HS-27A (cell line): ENCODE results near the gene TEF.

Experiments used
- DNase-seq: peaks from one replicate; pipeline ENCODE4 v3.0.0-alpha.2; 2012; ENCODE audit warnings: low read depth, missing footprints

TEF gene

DNA sequence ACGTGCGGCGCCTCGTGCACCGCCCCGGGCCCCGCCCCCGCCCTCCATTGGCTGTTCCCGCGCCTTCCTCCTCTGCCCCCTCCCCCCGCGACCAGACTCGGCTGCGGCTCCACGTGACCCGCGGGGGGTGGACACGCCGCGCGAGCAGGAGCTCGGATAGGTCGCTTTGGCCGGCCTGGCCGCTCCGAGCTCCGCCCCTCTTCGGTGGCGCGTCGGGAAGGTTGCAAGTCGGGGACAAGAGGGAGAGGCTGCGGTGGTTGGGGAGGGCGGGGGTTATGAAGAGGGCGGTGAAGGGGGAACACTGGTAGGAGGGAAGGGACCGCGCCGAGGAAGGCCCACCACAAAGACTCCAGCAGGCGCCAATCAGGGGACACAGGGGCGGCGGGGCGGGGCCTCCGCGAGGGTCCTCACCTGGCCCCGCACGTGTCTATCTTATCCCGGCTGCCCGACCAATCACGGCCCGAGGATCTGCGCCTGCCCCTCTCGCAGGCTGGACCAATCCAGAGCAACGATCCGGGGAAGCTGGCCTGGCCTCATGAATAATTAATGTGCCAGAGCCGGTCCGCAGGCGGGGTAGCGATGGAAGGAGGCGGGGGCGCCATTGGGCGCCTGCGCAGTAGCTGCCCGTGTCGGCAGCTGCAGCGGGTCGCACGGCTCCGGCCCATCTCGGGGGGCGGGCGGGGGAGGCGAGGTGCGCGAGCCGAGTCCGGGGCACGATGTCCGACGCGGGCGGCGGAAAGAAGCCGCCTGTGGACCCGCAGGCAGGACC lies at the start of gene TEF:
Gene TEF, plus strand, starts transcription at position 614 of the 769 bp plus-strand sequence. Its CDS starts 103 bp downstream, at position 717.
- peak; percentile 86 for DNase-seq

- DNase-seq, result no peak
Observed at GRCh38 chr22:41332217-41332939, 49.4 kb upstream of the TEF start.

DNA sequence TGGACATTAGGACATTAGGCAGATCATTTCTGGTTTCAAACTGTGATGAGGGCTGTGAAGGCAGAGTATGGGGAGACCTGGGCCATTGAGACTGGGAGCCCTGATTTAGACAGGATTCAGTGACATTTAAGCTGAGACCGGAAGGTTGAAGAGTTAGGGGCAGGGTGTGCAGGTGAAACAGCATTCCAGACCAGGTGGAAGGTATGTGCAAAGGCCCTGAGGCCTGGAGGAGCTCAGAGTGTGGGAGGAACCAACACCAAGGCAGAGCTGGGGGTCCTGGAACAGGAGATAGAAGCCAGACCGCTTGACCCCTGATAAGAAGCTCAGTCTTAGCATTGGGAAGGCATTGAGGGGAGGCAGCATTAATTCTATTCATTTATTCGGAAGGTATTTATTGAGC lies 47.9 kb upstream of the TEF start:
- no peak for DNase-seq

DNA sequence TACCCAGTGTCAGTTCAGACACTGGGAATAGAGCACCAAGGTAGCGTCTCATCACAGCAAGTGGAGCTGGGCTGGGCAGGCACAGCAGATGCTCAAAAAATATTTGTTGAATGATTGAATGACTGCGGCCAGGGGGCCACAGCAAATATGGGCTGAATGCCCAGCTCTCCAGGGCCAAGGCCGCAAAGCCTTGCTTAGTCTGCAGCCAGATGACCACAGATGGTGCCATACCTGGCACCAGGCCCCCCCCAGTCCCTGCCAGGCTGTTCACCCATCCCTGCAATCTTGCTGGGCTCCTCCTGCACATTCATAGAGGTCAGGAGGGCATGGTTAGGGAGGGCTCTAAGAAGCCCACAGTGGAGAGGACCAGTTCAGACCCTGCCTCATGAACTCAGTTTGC lies 47.5 kb upstream of the TEF start:
- DNase-seq, result no peak

- DNase-seq, result no peak
Observed at GRCh38 chr22:41334951-41335635, 46.6 kb upstream of the TEF start.

DNA sequence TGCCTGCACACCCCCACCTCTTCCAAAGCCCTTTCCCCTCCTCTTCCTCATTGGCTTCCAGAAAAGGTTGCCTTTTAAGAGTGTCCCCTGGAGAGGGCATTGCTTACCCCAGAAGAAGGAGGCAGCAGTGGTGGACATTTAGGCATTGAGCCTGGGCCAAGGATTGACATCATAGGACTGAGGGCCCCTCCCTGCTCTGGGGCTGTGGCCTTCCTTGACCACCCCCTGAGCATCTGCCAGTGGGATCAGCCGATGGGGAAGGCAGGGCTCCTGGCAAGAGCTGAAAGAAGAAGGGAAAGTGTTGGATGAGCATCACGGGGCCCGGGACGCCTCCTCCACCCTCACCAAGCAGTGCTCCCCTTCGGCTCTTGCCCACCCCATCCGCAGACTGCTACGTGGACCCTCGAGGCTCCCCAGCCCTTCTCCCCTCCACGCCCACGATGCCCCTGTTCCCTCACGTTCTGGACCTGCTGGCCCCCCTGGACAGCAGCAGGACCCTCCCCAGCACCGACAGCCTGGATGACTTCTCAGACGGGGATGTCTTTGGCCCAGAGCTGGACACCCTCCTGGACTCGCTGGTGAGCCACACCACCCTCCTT lies 43.0 kb upstream of the TEF start:
- no peak for DNase-seq

DNA sequence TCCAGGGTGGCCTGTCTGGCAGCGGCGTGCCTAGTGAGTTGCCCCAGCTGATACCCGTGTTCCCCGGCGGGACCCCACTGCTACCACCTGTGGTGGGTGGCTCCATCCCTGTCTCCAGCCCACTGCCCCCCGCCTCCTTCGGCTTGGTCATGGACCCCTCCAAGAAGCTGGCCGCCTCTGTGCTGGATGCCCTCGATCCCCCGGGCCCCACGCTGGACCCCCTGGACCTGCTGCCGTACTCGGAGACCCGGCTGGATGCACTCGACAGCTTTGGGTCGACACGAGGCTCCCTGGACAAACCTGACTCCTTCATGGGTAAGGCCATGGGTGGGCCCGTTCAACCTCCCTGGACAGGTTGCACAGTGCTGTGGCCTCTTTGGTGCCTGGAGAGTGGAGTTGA lies 41.9 kb upstream of the TEF start:
- DNase-seq, result no peak

GRCh38 chr22:41340357-41340756 lies 41.4 kb upstream of the TEF start:
- no peak for DNase-seq

DNA sequence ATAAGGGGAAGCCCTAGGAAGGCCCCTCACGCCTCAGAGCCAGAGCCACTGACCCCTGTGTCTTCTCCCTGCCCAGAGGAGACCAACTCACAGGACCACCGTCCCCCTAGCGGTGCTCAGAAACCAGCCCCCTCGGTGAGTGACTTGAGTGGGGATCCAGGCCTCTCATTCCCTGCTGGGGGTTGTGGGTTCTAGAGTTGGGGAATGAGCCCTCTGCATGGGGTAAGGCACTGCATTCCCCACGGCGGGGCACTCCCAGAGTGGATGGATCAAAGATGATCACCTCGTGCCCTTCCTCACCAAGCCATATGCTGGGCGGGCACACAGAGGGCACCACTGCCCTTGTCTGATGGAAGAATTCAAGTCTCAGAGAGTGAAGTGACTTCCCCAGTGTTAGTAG lies 40.7 kb upstream of the TEF start:
- no peak for DNase-seq

DNA sequence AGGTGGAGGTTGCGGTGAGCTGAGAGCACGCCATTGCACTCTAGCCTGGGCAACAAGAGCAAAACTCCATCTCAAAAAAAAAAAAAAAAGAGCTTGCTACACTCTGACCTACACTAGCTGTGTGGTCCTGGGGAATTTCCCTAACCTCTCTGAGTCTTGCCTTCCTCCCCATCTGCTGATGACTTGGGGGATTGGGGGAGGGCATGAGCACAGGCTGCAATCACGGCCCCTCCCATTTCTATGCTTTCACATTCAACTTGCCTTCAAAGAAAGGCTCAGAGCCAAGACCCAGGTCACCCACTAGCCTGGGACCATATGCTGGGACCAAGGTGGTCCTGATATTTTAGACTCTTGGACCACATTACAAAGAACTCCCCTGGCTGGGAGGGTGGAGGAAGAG lies 39.8 kb upstream of the TEF start:
- no peak for DNase-seq

- no peak for DNase-seq
Observed at GRCh38 chr22:41343300-41343699, 38.4 kb upstream of the TEF start.

GRCh38 chr22:41343717-41344116 lies 38.0 kb upstream of the TEF start:
- DNase-seq, result no peak

DNA sequence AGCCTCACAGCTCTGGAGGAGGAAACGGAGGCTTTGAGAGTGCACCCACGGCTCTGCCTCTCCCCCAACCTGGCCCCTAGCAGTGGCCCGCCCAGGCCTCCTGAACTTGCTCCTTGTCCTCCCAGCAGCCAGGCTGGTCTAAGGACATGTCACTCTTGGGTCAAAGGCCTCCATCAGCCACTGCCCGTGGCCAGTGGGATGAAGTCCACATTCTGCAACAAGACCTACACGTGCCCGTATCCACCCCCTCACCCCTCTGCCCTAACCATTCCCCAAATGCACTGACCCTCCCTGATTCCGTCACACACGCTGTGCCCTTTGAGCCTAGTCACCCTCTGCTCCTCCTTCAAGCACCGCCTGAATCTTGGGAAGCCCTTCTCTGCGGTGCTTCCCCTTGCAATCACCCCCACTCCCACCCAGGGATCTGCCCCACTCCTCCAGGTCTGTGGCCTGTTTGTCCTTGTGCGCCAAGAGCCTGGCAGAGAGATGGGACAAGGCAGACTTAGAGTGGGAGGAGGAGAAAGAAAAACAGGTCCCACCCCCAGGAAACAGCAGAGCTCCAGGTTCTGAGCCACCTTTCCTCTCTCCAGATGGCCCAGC lies 37.5 kb upstream of the TEF start:
- no peak for DNase-seq

- no peak for DNase-seq
Observed at GRCh38 chr22:41345807-41346335, 35.9 kb upstream of the TEF start.

- DNase-seq, result no peak
Observed at GRCh38 chr22:41347066-41347859, 34.5 kb upstream of the TEF start.

DNA sequence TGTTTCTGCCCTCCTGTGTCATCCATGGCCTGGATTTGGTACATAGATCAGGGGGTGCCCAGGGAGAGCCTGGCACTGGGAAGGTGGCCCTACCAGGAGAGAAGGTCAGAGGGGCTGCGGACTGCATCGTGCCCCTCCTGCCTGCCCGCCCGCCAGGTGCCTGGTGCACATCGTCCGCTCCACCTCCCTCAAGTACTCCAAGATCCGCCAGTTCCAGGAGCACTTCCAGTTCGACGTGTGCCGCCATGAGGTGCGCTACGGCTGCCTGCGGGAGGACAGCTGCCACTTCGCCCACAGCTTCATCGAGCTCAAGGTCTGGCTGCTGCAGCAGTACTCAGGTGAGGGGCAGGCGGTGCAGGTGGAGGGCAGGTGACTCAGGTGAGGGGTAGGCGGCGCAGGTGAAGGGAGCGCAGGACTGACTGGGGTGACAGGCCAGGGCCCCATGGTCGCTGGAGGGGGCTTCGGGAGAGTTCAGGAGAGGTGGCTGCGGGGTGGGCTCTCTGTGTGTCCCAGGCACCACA lies 32.7 kb upstream of the TEF start:
- DNase-seq, result no peak

- DNase-seq, result no peak
Observed at GRCh38 chr22:41350087-41350486, 31.7 kb upstream of the TEF start.

DNA sequence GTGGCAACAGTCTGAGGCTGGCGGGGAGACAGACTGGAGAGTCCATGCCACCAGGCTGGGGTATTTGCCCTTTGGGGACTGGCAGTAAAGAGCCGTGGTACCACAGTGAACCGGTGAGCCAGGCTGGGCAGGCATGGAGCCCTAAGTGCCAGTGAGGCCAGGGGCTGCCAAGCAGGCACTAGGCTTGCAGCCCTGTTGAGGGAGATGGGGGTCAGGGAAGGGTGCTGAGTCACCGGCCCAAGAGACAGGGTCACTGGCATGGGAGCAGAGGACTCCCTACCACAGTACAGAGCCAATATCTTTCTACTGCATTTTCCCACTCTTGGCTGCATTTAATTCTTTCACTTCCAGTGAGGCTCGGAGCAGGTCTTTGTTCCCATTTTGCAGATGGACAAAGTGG lies 30.7 kb upstream of the TEF start:
- no peak for DNase-seq

DNA sequence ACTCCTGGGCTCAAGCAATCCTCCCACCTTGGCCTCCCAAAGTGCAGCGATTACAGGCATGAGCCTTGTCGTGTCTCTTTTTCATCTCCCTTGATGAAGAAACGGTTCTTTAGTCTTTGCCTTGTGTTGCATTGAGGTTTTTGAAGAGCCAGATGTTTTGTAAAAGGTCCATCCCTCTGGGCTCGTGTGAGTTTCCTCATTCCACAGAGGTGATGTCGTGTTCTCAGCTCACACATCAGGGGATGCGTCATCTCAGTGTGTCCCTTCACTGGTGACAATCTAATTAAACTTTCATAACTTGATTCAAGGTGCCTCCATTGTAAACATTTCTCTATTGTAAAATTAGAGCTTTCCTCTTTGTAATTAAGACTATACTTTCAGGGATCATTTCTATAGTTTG lies 29.7 kb upstream of the TEF start:
- DNase-seq, result no peak

DNA sequence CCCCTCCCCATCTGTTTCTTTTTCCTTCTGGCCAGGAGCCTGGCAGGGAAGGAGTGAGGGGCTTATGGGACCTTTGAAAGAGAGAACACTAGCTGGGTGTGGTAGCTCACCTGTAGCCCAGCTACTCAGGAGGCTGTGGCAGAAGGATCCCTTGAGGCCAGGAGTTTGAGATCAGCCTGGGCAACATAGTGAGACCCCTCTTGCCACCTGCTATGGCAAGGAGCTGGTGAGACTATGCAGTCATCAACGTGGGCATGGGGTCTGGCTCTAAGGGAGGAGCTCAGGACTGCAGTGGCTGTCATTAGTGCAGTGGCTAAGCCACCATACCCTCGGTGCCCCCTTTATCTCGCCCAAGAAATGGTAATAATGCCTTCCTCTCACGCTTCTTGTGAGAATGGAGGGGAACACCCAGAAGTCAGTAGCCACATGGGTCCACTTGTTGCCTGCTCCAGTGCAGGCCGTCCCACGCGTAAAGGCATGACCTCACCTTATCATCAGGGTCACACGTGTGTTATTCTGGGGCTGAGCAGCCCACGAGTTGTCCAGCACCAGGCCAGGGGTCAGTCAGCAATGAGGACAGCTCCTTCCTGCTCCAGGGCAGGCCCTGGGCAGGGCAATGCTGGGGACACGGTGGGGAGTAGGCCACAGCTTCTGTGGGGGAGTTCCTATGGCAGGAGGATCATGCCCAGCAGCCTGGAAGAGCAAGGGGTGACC lies 27.7 kb upstream of the TEF start:
- DNase-seq, result no peak
